HepG2 (cell line): Measurements from ENCODE around the gene CNDP1. TPM values are rescaled to one million over a fixed set of nuclear protein-coding genes. Genes with fewer than 3 reads are reported as not detected.
A peak's percentile ranks its signal among the peaks of the same experiment; 100 is the strongest.

Experiments used
- ATAC-seq: fragments of 200-7000 bp; cut with Tn5 transposase; 3 replicates; pipeline ENCODE4 v1.9.1; 2020; ENCODE audit warnings: mild to moderate bottlenecking, moderate library complexity
- BruUV-seq: library from RNA; stranded (reverse); fragments of 400-500 nt; replicated peaks from 2 replicates; lab custom pipeline; 2021; lab: Mats Ljungman, UMichigan
- CTCF ChIA-PET: fragments of 300-600 bp; formaldehyde crosslinking; extraction: SDS; loops from one replicate; lab custom pipeline; 2021; ENCODE audit warnings: low total read pairs, inconsistent platforms, low intra/inter-chr PET ratio; lab: Yijun Ruan, JAX
- POLR2A ChIA-PET: fragments of 350-600 bp; sonication (Branson Sonifier 250); formaldehyde crosslinking; loops from one replicate; lab custom pipeline; 2020; ENCODE audit warnings: antibody characterized with exemption, inconsistent platforms; lab: Yijun Ruan, JAX
- DNase-seq: peaks from one replicate; pipeline ENCODE4 v3.0.0-alpha.2; 2015; ENCODE audit warnings: low spot score
- FAIRE-seq: peaks from 3 replicates; lab custom pipeline; 2011; peaks lifted over from hg19 to GRCh38; lab: Jason Lieb, UNC
- H2AFZ ChIP-seq: one replicate; pipeline ENCODE4 v1.6.1; 2011; ENCODE audit warnings: low read length, inconsistent platforms
- H3K27ac ChIP-seq: fragments of 300-600 bp; 3 replicates; pipeline ENCODE4 v1.8.0; 2011; ENCODE audit warnings: mixed run types, mild to moderate bottlenecking, mixed read lengths, low read length, inconsistent platforms; ENCODE audit not compliant: insufficient read depth; ENCODE audit errors: extremely low read length
- H3K27me3 ChIP-seq, 2 experiments: fragments of 200-600 bp in 1 of 2; 2 replicates in 1 of 2; 3 replicates in 1 of 2; pipeline versions ENCODE4 v1.6.0 to v1.8.0; 2011; ENCODE audit warnings: low read length in 2 of 2, mild to moderate bottlenecking in 2 of 2, moderate library complexity in 2 of 2, inconsistent platforms in 1 of 2; ENCODE audit not compliant: insufficient read depth in 2 of 2, control insufficient read depth in 1 of 2
- H3K36me3 ChIP-seq, 2 experiments: fragments of 200-600 bp in 1 of 2; replicated peaks in 1 of 2; 2 replicates in 1 of 2; 3 replicates in 1 of 2; pipeline versions ENCODE4 v1.5.1 to v1.8.0; 2011; ENCODE audit warnings: low read length in 2 of 2, inconsistent platforms in 1 of 2; ENCODE audit not compliant: insufficient read depth in 2 of 2, control insufficient read depth in 1 of 2
- H3K4me1 ChIP-seq: 2 replicates; pipeline ENCODE4 v1.5.1; 2012; ENCODE audit warnings: low read length, inconsistent platforms; ENCODE audit not compliant: insufficient read depth
- H3K4me2 ChIP-seq: 2 replicates; pipeline ENCODE4 v1.6.0; 2011; ENCODE audit warnings: low read depth, low read length, inconsistent platforms
- H3K4me3 ChIP-seq, 3 experiments: fragments of 200-600 bp in 1 of 3; sonication (generic), shearing (Covaris generic) in 1 of 3; replicated peaks in 1 of 3; 2 replicates each; pipeline ENCODE4 v1.5.1; 2011 to 2016; ENCODE audit warnings: low read length in 3 of 3, inconsistent platforms in 2 of 3, low read depth in 2 of 3, mild to moderate bottlenecking in 2 of 3, control low read depth in 1 of 3, mixed read lengths in 1 of 3; ENCODE audit not compliant: insufficient read depth in 1 of 3
- H3K79me2 ChIP-seq: one replicate; pipeline ENCODE4 v1.6.1; 2011; ENCODE audit warnings: low read length, inconsistent platforms; ENCODE audit not compliant: insufficient read depth
- H3K9ac ChIP-seq: 2 replicates; pipeline ENCODE4 v1.6.0; 2011; ENCODE audit warnings: mild to moderate bottlenecking, low read depth, low read length, inconsistent platforms; ENCODE audit not compliant: insufficient read depth
- H3K9me3 ChIP-seq: 2 replicates; pipeline ENCODE4 v1.5.1; 2012; ENCODE audit warnings: mild to moderate bottlenecking, low read length
- H4K20me1 ChIP-seq: 2 replicates; pipeline ENCODE4 v1.6.0; 2011; ENCODE audit warnings: inconsistent platforms, mild to moderate bottlenecking, low read length, moderate library complexity; ENCODE audit not compliant: insufficient read depth
- HHEX ChIP-seq: IDR thresholded peaks from 2 replicates; pipeline ENCODE4 v1.6.1; 2016; ENCODE audit warnings: control low read depth
- IRF2 ChIP-seq: IDR thresholded peaks from 2 replicates; pipeline ENCODE4 v1.6.1; 2018; ENCODE audit warnings: missing genetic modification reagents, missing compliant biosample characterization
- MBNL3 ChIP-seq: fragments of 250-450 bp; sonication (Bioruptor Pico); conservative IDR thresholded peaks from 2 replicates; pipeline ENCODE4 v1.8.0; 2022; ENCODE audit warnings: mild to moderate bottlenecking, inconsistent platforms
- NCOA1 ChIP-seq: sonication (generic); formaldehyde crosslinking; IDR thresholded peaks from 2 replicates; pipeline ENCODE4 v1.9.0; 2021; ENCODE audit warnings: missing genetic modification reagents
- NFE2L2 ChIP-seq: fragments of 150-350 bp; IDR thresholded peaks from 2 replicates; pipeline ENCODE4 v1.6.1; 2014; ENCODE audit warnings: low read length
- PHB2 ChIP-seq: fragments of 450-650 bp; IDR thresholded peaks from 2 replicates; pipeline ENCODE4 v1.6.1; 2018; ENCODE audit not compliant: partially characterized antibody
- RBFOX2 ChIP-seq: fragments of 200-400 bp; formaldehyde crosslinking; IDR thresholded peaks from 2 replicates; pipeline ENCODE4 v1.6.1; 2017; ENCODE audit warnings: low read depth, mild to moderate bottlenecking, low read length
- SAFB2 ChIP-seq: sonication (generic); formaldehyde crosslinking; IDR thresholded peaks from 2 replicates; pipeline ENCODE4 v1.5.1; 2020; ENCODE audit warnings: missing genetic modification reagents, low read depth, mild to moderate bottlenecking, borderline replicate concordance
- WGBS: methylation state at CpG from one replicate; pipeline ENCODE4 v1.1.6; 2017; ENCODE audit warnings: low lambda C conversion rate; 5-methylcytosine and 5-hydroxymethylcytosine counted together
- in situ Hi-C: cut with HindIII; loops from 2 replicates; pipeline ENCODE4 v1.10.0; 2017; ENCODE audit warnings: low pct_unique_long_range_greater_than_20kb; ENCODE audit not compliant: extremely low pct_ligation_motif_present
- intact Hi-C: fragments of 100-400 bp; cut with micrococcal nuclease; formaldehyde crosslinking; loops from one replicate; pipeline ENCODE4 v1.10.0; 2022; ENCODE audit not compliant: unreplicated experiment
- polyA plus RNA-seq, 8 experiments: library from polyadenylated mRNA; depleted of rRNA in 3 of 8; stranded (reverse) in 7 of 8; unstranded in 1 of 8; fragments of >200 nt; fragmentation: Illumina TruSeq in 4 of 8; extraction: Trizol in 4 of 8; gene quantifications; 2 replicates each; pipeline versions ENCODE4 v1.2.1 to v1.2.3, GENCODE V29; 2011 to 2016; ENCODE audit warnings: low read depth in 4 of 8, missing spikeins in 1 of 8, mixed read lengths in 1 of 8; ENCODE audit not compliant: insufficient read depth in 1 of 8
- total RNA-seq, 5 experiments: library from RNA; depleted of rRNA; stranded (reverse); fragments of >200 nt; fragmentation: Illumina TruSeq; extraction: Trizol; gene quantifications; 2 replicates each; pipeline ENCODE4 v1.2.3, GENCODE V29; 2016; ENCODE audit warnings: low read depth in 1 of 5
- TF ChIP-seq, protein P1 (sequence below), 2 experiments: sonication (generic) in 1 of 2; formaldehyde crosslinking in 1 of 2; IDR thresholded peaks; 2 replicates each; pipeline versions ENCODE4 v1.5.1 to v1.6.1; 2011 to 2020; ENCODE audit warnings: borderline replicate concordance in 1 of 2, low read depth in 1 of 2, low read length in 1 of 2, mild to moderate bottlenecking in 1 of 2, missing genetic modification reagents in 1 of 2, moderate library complexity in 1 of 2
- TF ChIP-seq, protein P2 (sequence below): IDR thresholded peaks from 2 replicates; pipeline ENCODE4 v1.6.1; 2012; ENCODE audit warnings: low read depth, low read length, improper control_type of control experiment
- TF ChIP-seq, protein P3 (sequence below): sonication (generic); formaldehyde crosslinking; IDR thresholded peaks from 2 replicates; pipeline ENCODE4 v1.5.1; 2020; ENCODE audit warnings: mild to moderate bottlenecking, missing genetic modification reagents, borderline replicate concordance

The CNDP1 gene
- total and polyA plus RNA-seq, 2 of the 13 experiments (the other 11 are each of a cell fraction or from before 2014, with no cell fraction given): 0.01 TPM; not detected in 1

DNA sequence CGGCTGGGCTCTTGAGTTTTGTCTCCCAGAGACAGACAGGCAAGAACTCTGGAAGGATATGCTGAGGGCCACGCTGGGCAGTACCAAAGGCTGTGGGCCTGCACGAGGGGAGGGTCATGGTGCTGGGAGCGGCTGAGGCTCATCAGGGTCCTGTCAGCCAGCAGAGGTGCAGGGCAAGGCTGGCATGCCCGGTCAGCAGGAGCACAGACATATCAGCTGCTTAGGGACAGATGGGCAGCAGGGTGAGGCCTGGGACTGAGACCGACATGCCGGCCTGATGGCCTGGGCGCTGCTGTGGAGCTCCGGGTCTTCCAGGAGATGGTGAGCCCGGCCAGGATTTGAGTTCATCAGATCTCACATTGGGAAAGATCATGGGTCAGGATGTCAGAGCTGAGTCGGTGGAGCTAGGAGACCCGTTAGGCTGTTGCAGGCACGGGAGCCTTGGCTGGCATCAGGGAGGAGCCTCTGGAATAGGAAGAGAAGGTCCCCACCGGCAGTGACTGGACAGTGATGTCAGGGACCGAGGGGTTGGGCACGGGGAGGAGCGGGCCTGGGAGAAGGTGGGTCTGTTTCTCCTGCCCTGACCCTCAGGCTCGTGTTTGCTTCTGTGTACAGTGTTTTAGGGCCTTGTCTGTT, 19.3 kb upstream of the CNDP1 start:
- Histone ChIP-seq H3K9ac (no peak overlapping the region), H4K20me1 (no peaks in the 10 kb centered on the region), H3K27ac (no peak overlapping the region), H3K27me3 (no peaks in the 10 kb centered on the region), H3K79me2 (no peaks in the 10 kb centered on the region), H3K4me3 (no peak overlapping the region), H3K36me3 (peaks cover 34 to 88% of the 10 kb centered on the region in 2 experiments), H3K4me1 (no peaks in the 10 kb centered on the region), H2AFZ (no peak overlapping the region), H3K4me2 (no peak overlapping the region), H3K9me3 (no peaks in the 10 kb centered on the region)
- ATAC-seq (no peak), FAIRE-seq (no peak), DNase-seq (no peak)
- no TSS peak for BruUV-seq
- ChIA-PET CTCF (no interaction called here), POLR2A (interaction anchor here (1.7 kb wide), 1 partner anchor 19 kb away, joined by 5 read pairs; the partner anchor contains the start of gene CNDP2)
- 97% methylated on average over 17 of the region's 18 CpGs for WGBS
- 0 out of 2 replicates have a peak, but pooled peaks have one; percentile 15 for TF ChIP-seq RBFOX2
- no peak for TF ChIP-seq IRF2
- no peak for TF ChIP-seq SAFB2 (CRISPR knock-in tag)
- in situ Hi-C loops: no loop called here
- intact Hi-C loops: no loop called here

DNA sequence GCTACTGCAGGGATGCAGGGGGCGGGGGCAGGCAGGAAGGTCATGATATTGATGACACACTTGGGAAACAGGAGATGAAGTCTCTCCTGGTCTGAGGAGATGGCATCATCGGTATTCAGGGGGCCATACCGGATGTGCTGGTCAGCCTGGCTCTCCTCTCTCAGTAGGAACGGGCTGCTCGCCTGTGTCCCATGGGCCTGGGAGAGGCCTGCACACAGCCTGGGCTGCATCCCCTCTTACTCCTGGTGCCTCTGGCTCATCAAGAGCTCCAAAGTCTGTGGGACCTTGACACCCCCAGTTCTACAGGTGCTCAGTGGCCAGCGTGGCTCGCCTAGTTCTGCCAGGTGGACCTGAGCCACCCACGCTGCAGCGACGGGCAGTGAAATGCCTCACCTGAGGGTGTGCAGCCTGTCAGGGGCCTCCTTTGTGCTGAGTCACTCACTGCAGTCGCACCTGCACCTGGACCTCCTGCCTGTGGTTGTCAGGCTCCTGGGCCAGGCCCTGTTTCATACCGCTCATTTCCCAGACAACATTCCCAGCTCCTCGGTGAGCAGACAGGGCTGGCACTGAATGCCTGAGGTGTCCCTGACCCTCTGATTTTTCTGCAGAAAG, 18.6 kb upstream of the CNDP1 start:
- intact Hi-C loops (no loop called here), in situ Hi-C loops (no loop called here)
- H3K79me2 ChIP-seq: no peaks in the 10 kb centered on the region
- H3K36me3 ChIP-seq: peaks cover 34 to 88% of the 10 kb centered on the region in 2 experiments
- CTCF ChIA-PET: no interaction called here
- TF ChIP-seq, protein P1, sequence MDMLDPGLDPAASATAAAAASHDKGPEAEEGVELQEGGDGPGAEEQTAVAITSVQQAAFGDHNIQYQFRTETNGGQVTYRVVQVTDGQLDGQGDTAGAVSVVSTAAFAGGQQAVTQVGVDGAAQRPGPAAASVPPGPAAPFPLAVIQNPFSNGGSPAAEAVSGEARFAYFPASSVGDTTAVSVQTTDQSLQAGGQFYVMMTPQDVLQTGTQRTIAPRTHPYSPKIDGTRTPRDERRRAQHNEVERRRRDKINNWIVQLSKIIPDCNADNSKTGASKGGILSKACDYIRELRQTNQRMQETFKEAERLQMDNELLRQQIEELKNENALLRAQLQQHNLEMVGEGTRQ (IDR thresholded peaks at IDR 0.05; ENCODE audit: low read depth, low read length): no peak
- TF ChIP-seq, protein P1 (CRISPR knock-in tag; IDR thresholded peaks at IDR 0.05; ENCODE audit: borderline replicate concordance): no peak
- TF ChIP-seq HHEX (no peak), MBNL3 (CRISPR knock-in tag) (no peak), NCOA1 (CRISPR knock-in tag) (no peak), PHB2 (no peak), NFE2L2 (0 out of 2 replicates have a peak, but pooled peaks have one; percentile 9)
- TF ChIP-seq, protein P2, sequence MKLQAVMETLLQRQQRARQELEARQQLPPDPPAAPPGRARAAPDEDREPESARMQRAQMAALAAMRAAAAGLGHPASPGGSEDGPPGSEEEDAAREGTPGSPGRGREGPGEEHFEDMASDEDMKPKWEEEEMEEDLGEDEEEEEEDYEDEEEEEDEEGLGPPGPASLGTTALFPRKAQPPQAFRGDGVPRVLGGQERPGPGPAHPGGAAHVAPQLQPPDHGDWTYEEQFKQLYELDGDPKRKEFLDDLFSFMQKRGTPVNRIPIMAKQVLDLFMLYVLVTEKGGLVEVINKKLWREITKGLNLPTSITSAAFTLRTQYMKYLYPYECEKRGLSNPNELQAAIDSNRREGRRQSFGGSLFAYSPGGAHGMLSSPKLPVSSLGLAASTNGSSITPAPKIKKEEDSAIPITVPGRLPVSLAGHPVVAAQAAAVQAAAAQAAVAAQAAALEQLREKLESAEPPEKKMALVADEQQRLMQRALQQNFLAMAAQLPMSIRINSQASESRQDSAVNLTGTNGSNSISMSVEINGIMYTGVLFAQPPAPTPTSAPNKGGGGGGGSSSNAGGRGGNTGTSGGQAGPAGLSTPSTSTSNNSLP: no peak
- TF ChIP-seq, protein P3, sequence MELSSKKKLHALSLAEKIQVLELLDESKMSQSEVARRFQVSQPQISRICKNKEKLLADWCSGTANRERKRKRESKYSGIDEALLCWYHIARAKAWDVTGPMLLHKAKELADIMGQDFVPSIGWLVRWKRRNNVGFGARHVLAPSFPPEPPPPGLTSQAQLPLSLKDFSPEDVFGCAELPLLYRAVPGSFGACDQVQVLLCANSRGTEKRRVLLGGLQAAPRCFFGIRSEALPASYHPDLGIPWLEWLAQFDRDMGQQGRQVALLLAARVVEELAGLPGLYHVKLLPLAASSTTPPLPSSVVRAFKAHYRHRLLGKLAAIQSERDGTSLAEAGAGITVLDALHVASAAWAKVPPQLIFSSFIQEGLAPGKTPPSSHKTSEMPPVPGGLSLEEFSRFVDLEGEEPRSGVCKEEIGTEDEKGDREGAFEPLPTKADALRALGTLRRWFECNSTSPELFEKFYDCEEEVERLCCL: no peak
- WGBS: 100% methylated on average over 6 of the region's 13 CpGs
- H3K4me1 ChIP-seq: no peaks in the 10 kb centered on the region
- H4K20me1 ChIP-seq: no peaks in the 10 kb centered on the region
- FAIRE-seq (no peak), ATAC-seq (no peak), DNase-seq (no peak)
- H3K27me3 ChIP-seq: no peaks in the 10 kb centered on the region
- no peak overlapping the region for H3K4me3 ChIP-seq
- POLR2A ChIA-PET: interaction anchor here (1.7 kb wide), 1 partner anchor 19 kb away, joined by 5 read pairs; the partner anchor contains the start of gene CNDP2
- no peak overlapping the region for H3K9ac ChIP-seq
- no peak overlapping the region for H2AFZ ChIP-seq
- no TSS peak for BruUV-seq
- no peak overlapping the region for H3K27ac ChIP-seq
- H3K4me2 ChIP-seq: no peak overlapping the region
- no peaks in the 10 kb centered on the region for H3K9me3 ChIP-seq
